Adipocyte (in vitro differentiated cells): ENCODE results near the gene OVOL1.
"Not testable (repeated sequence)": the region's sequence is repeated elsewhere in the genome, so short reads cannot be mapped to it uniquely, and the experiment has no call there.

Source experiments
- DNase-seq: peaks from one replicate; pipeline ENCODE4 v3.0.0-alpha.2; 2015; ENCODE audit warnings: low read depth
- H3K27me3 ChIP-seq: replicated peaks from 2 replicates; pipeline ENCODE4 v1.7.0; 2013; ENCODE audit warnings: mild to moderate bottlenecking, low read length, moderate library complexity; ENCODE audit not compliant: control insufficient read depth, insufficient read depth
- H3K36me3 ChIP-seq: 2 replicates; pipeline ENCODE4 v1.7.0; 2013; ENCODE audit warnings: low read length, mild to moderate bottlenecking, moderate library complexity; ENCODE audit not compliant: control insufficient read depth, insufficient read depth, severe bottlenecking
- H3K4me1 ChIP-seq: 2 replicates; pipeline ENCODE4 v1.7.0; 2013; ENCODE audit warnings: mild to moderate bottlenecking, low read length, moderate library complexity; ENCODE audit not compliant: control insufficient read depth, insufficient read depth
- H3K4me3 ChIP-seq: 2 replicates; pipeline ENCODE4 v1.7.0; 2013; ENCODE audit warnings: mild to moderate bottlenecking, low read length, moderate library complexity
- H3K9ac ChIP-seq: 2 replicates; pipeline ENCODE4 v1.7.0; 2013; ENCODE audit warnings: mild to moderate bottlenecking, low read length, moderate library complexity
- H3K9me3 ChIP-seq: 2 replicates; pipeline ENCODE4 v1.7.0; 2013; ENCODE audit warnings: mild to moderate bottlenecking, low read length, moderate library complexity; ENCODE audit not compliant: control insufficient read depth

The OVOL1 gene

DNA sequence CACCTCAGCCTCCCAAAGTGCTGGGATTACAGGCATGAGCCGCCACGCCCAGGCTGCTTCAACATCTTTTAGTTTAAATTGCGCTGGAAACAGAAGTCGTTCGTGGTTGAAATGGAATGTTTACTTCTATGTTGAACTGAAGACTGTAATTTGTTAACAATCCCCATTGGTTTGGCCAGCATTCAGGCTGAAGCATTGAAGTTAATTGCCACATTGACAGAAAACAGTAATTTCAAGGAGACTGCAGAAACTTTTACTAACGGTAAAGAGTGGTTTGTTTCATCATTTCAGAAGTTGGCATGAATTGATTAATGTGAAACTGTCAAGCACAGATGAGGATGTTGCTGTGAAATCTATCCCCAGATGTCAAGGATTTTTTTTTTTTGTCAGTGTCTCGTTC lies 20.3 kb upstream of the OVOL1 start:
- Histone ChIP-seq H3K4me3 (no peak overlapping the region), H3K4me1 (peaks cover 16% of the 10 kb centered on the region), H3K9ac (no peak overlapping the region), H3K27me3 (no peaks in the 10 kb centered on the region), H3K9me3 (no peaks in the 10 kb centered on the region), H3K36me3 (no peaks in the 10 kb centered on the region)
- peak; percentile 76 for DNase-seq

DNA sequence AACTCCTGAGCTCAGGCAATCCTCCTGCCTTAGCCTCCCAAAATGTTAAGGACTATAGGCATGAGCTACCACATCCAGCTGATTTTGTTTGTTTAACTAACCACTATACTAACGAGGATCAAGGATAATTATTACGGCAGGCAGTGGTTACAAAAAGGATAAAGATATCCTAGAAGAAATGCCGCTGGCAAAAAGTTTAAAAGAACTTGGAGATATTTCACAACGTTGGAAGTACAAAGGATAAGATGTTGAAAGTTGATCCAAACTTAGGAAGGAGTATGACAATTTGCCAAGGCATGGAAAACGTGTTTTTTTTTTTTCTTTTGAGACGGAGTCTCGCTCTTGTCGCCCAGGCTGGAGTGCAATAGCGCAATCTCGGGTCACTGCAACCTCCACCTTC lies 19.5 kb upstream of the OVOL1 start:
- H3K9ac ChIP-seq: no peak overlapping the region
- DNase-seq: peak; percentile 67
- H3K9me3 ChIP-seq: no peaks in the 10 kb centered on the region
- H3K27me3 ChIP-seq: no peaks in the 10 kb centered on the region
- H3K4me3 ChIP-seq: no peak overlapping the region
- no peaks in the 10 kb centered on the region for H3K36me3 ChIP-seq
- H3K4me1 ChIP-seq: peaks cover 16% of the 10 kb centered on the region

DNA sequence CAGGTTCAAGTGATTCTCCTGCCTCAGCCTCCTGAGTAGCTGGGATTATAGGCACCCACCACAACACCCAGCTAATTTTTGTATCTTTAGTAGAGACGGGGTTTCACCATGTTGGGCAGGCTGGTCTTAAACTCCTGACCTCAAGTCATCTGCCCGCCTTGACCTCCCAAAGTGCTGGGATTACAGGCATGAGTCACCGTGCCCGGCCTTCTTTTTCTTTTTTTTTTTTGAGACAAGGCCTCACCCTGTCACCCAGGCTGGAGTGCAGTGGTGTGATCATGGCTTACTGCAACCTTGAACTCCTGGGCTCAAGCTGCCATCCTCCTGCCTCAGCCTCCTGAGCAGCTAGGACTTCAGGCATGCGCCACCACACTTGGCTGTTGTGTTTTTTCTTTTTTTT lies 19.1 kb upstream of the OVOL1 start:
- not testable (repeated sequence) for H3K9me3 ChIP-seq, H3K36me3 ChIP-seq, H3K9ac ChIP-seq

DNA sequence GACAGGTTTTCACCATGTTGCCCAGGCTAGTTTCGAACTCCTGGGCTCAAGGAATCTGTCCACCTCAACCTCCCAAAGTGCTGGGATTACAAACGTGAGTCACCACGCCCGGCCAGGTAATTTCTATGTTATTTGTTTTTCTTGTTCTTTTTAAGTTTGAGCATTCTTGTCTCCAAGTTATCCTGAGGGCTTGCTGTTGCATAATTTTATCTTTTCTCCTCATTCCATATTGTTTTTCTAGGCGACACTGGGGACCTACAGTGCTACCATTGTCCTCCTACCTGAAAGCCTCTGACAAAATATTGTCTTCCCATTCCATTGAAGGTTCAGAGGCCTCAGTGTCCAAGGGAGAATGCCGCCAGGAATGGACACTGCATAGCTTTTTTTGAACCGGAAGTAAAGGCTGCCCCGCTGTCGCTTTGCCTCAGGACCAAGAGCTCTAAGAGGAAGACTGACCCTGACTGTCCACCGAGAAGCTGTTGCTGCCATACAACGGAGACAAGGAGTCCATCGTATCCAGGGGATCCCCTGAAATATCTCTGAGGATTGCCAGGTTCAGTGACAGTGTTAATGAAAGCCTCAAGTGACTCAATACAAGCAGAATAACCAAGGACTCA lies 15.8 kb upstream of the OVOL1 start:
- Histone ChIP-seq H3K9me3 (no peaks in the 10 kb centered on the region), H3K27me3 (no peaks in the 10 kb centered on the region), H3K4me3 (no peak overlapping the region), H3K9ac (no peak overlapping the region), H3K36me3 (no peaks in the 10 kb centered on the region), H3K4me1 (peaks cover 38% of the 10 kb centered on the region)
- no peak for DNase-seq

More for the DNA sequence above, 19.1 kb upstream of the OVOL1 start:
- not testable (repeated sequence) for H3K4me3 ChIP-seq, DNase-seq, H3K27me3 ChIP-seq
- H3K4me1 ChIP-seq: peaks cover 16% of the 10 kb centered on the region

DNA sequence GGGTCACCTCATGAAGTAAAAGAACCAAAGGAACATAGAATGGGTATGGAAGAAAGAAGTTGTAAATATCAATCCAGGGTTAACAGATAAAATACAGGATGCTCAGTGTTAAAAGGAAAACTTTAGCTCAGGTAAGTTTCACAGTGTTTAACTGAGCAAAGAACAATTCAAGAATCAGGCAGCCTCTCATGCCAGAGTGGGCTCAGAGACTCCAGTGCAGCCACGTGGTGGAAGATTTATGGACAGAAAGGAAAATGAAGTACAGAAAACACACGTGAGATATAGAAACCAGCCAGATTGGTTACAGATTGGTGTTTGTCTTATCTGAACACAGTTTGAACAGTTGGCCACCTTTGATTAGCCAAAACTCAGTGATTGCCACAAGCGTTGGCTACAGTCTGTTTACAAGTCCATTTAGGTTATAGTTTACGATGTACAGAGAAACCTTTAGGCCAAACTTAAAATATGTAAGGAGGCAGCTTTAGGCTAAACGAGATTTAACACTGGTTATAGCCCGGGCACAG lies 15.2 kb upstream of the OVOL1 start:
- Histone ChIP-seq H3K9me3 (no peaks in the 10 kb centered on the region), H3K4me1 (peaks cover 43% of the 10 kb centered on the region), H3K4me3 (no peak overlapping the region), H3K9ac (no peak overlapping the region), H3K27me3 (no peaks in the 10 kb centered on the region), H3K36me3 (no peaks in the 10 kb centered on the region)
- DNase-seq: no peak

DNA sequence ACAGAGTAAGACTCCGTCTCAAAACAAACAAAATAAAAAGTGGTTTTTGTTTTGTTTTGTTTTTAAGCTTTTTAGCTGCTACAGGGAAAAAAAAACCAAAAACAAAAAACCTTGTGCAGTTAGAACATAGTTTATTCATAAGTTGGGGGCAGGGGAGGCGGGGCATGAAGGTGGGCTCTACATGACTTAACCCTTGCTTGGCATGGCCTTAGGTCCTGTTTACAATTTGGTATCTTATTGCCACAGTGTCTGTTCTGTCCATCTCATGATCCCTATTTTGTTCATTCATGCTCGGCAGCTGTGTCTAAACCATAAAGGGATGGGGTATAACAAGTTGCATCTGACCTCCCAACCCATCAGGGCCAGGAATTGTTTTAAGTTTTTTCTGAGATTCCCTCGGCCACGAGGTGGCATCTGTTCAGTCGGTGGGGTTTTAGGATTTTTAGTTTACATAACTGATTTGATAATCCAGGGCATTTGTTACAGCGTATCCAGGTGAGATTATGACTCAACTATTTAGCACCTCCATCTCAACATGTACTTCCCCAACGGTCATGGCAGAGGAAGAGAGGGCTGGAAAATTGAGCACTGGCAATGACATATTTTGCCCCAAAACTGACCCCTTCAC lies 13.0 kb upstream of the OVOL1 start:
- Histone ChIP-seq H3K9ac (no peak overlapping the region), H3K4me3 (no peak overlapping the region), H3K4me1 (peaks cover 58% of the 10 kb centered on the region), H3K9me3 (no peaks in the 10 kb centered on the region), H3K36me3 (peaks cover 20% of the 10 kb centered on the region), H3K27me3 (no peaks in the 10 kb centered on the region)
- DNase-seq: no peak

DNA sequence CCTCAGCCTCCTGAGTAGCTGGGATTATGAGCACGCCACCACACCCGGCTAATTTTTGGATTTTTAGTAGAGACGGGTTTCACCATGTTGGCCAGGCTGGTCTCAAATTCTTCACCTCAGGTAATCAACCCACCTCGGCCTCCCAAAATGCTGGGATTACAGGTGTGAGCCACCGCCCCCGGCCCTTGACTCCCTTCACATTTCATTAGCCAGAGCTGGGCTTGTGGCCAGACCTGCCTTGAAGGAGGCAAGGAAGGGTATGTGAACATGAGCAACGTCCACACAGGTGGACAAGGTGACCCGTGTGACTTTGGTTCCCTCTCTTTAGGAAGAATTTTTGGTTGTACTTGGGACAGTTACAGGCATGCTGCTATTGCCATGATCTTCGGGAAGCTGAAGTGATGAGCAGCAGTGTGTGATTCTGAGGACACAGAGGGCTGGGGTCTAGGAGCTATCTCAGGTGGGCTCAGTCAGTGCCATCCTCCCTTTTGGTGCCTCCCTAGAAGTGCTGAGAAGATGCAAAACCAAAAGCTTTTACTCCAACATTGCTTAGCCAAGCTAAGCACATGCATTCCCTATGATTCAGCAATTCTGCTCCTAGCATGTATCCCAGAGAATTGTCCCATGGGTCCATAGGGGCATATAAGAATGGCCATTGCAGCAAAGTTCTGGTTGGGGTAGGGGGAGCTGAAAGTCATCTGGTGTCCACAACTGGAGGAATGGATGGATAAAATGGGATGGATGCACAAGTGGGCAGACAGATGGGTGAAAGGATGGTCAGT lies 12.1 kb upstream of the OVOL1 start:
- no peak for DNase-seq
- peaks cover 25% of the 10 kb centered on the region for H3K36me3 ChIP-seq
- no peaks in the 10 kb centered on the region for H3K9me3 ChIP-seq
- H3K9ac ChIP-seq: no peak overlapping the region
- H3K27me3 ChIP-seq: no peaks in the 10 kb centered on the region
- H3K4me1 ChIP-seq: peaks cover 58% of the 10 kb centered on the region
- H3K4me3 ChIP-seq: no peak overlapping the region

DNA sequence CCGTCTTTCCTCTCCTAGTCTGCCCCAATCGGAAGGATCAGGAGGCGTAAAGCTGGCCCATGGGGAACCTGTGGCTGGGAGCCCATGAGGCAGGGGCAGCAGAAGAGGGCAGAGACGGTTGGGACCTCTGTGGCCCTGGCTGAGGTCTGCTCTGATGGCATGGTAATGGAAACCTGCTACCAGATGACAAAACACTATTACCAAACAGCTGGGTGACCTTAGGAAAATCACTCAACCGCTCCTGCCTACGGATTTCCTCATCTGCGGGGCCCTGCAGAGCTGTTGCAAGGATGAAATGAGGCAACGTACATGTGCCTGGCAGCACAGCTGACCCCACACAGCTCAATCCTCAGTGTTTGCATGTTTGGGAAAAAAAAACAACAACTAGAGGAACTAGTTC lies 10.7 kb upstream of the OVOL1 start:
- Histone ChIP-seq H3K9me3 (no peaks in the 10 kb centered on the region), H3K4me3 (no peak overlapping the region), H3K36me3 (peaks cover 25% of the 10 kb centered on the region), H3K4me1 (peaks cover 54% of the 10 kb centered on the region), H3K27me3 (no peaks in the 10 kb centered on the region), H3K9ac (peak overlapping the region; percentile 57)
- DNase-seq: peak; percentile 45

DNA sequence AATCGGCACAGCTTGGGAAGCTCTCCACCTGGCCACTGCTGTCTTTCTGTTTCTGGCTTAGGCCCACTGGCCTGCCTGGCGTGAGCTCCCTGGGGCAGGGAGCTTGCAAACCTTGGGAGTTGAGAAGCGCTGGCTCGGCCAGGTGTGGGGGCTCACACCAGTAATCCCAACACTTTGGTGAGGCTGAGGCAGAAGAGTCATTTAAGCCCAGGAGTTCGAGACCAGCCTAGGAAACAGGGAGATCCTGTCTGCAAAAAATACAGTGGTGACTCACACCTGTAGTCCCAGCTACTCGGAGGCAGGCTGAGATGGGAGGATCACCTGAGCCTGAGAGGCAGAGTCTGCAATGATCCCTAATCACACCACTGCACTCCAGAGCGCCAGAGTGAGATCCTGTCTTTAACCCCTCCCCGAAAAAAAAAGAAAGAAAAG lies 10.1 kb upstream of the OVOL1 start:
- Histone ChIP-seq H3K4me1 (peaks cover 54% of the 10 kb centered on the region), H3K9me3 (no peaks in the 10 kb centered on the region), H3K36me3 (peaks cover 25% of the 10 kb centered on the region), H3K4me3 (no peak overlapping the region), H3K9ac (peak overlapping the region; percentile 57), H3K27me3 (no peaks in the 10 kb centered on the region)
- no peak for DNase-seq

DNA sequence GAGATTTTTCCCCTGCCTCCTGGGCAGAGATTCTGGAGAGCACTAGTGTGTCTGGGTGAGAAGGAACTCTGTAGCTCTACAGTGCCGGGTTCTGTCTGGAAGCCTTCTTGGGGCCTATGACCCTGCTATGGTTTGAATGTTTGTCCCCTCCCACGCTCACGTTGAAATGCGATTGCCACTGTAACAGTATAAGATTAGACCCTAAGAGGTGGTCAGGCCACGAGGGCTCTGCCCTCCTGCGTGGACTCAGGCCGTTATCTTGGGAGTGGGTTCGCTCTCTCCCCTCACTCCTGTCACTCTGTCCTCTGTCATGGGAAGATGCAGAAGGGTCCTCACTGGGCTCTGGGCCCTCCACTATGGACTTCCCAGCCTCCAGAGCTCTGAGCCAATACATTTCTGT lies 9.6 kb upstream of the OVOL1 start:
- peaks cover 54% of the 10 kb centered on the region for H3K4me1 ChIP-seq
- H3K4me3 ChIP-seq: no peak overlapping the region
- H3K9ac ChIP-seq: peak overlapping the region; percentile 57
- no peaks in the 10 kb centered on the region for H3K27me3 ChIP-seq
- no peak for DNase-seq
- H3K36me3 ChIP-seq: peaks cover 25% of the 10 kb centered on the region
- H3K9me3 ChIP-seq: no peaks in the 10 kb centered on the region

DNA sequence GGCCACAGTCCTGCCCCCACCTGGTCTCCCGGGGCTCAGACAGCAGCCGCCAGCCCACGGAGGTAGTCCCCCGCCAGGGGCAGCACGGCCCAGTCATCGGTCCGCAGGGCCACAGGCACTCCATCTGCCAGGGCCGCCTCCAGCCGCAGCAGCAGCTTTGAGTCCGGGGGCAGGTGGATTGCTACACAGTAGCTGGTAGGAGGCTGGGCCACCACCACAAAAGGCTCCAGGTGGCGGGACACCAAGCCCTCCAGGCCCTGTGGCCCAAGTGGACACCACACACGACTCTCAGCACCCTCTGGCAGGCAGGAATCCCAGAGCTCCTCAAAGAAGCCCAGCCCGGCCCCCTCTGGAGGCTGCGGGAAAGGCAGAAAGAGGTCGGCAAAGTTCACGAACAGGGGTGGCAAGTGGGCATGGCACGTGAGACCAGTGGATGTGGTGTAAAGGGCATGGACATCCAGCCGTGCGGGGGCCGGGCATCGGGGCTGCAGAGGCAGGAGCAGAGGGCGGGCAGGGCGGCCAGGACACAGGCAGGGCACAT lies 9.0 kb upstream of the OVOL1 start:
- Histone ChIP-seq H3K9me3 (no peaks in the 10 kb centered on the region), H3K4me1 (peaks cover 54% of the 10 kb centered on the region), H3K27me3 (no peaks in the 10 kb centered on the region), H3K36me3 (peaks cover 25% of the 10 kb centered on the region), H3K4me3 (no peak overlapping the region), H3K9ac (peak overlapping the region; percentile 57)
- DNase-seq: no peak
